Thymus (tissue), 11 donors: ENCODE measurements around the gene AQP5. TPM values are rescaled to one million over a fixed set of nuclear protein-coding genes. Genes with fewer than 3 reads are reported as not detected.
"Not testable (repeated sequence)": the region's sequence is repeated elsewhere in the genome, so short reads cannot be mapped to it uniquely, and the experiment has no call there.

Experiments
- DNase-seq, 9 donors: peaks; one replicate each; pipeline ENCODE4 v3.0.0-alpha.2; 2013; ENCODE audit warnings: low spot score in 9 of 9, low read depth in 6 of 9, missing footprints in 1 of 9
- H3K27ac ChIP-seq, 2 donors: one replicate each; pipeline ENCODE4 v1.5.1; 2013; ENCODE audit warnings: control low read depth in 1 of 2, low read depth in 1 of 2, low read length in 1 of 2, mild to moderate bottlenecking in 1 of 2, moderate library complexity in 1 of 2
- H3K27me3 ChIP-seq, 2 donors: one replicate each; pipeline ENCODE4 v1.5.1; 2013; ENCODE audit warnings: low read length in 1 of 2; ENCODE audit not compliant: control insufficient read depth in 2 of 2, insufficient read depth in 1 of 2
- H3K36me3 ChIP-seq, 2 donors: one replicate each; pipeline ENCODE4 v1.5.1; 2013; ENCODE audit warnings: low read length in 1 of 2, mild to moderate bottlenecking in 1 of 2, moderate library complexity in 1 of 2; ENCODE audit not compliant: control insufficient read depth in 2 of 2, insufficient read depth in 2 of 2
- H3K4me1 ChIP-seq, 2 donors: one replicate each; pipeline ENCODE4 v1.5.1; 2013; ENCODE audit warnings: low read length in 2 of 2; ENCODE audit not compliant: control insufficient read depth in 2 of 2, insufficient read depth in 2 of 2
- H3K4me3 ChIP-seq, 2 donors: one replicate each; pipeline ENCODE4 v1.5.1; 2013; ENCODE audit warnings: low read length in 2 of 2, control low read depth in 1 of 2, mild to moderate bottlenecking in 1 of 2
- H3K9me3 ChIP-seq, 2 donors: one replicate each; pipeline ENCODE4 v1.5.1; 2013; ENCODE audit warnings: low read length in 1 of 2, mild to moderate bottlenecking in 1 of 2; ENCODE audit not compliant: control insufficient read depth in 2 of 2, insufficient read depth in 1 of 2
- WGBS: extraction: QIAGEN DNeasy Blood & Tissue Kit; methylation state at CpG from one replicate; pipeline ENCODE4 v1.1.7; 2013; 5-methylcytosine and 5-hydroxymethylcytosine counted together
- polyA plus RNA-seq: library from polyadenylated mRNA; stranded (reverse); fragments of 200-250 nt; gene quantifications from one replicate; pipeline ENCODE4 v1.2.3, GENCODE V29; 2013
- total RNA-seq: library from RNA; stranded (reverse); fragments of 120-200 nt; gene quantifications from one replicate; pipeline ENCODE4 v1.2.4, GENCODE V29; 2013
- donor health status: healthy.

AQP5 gene
- total and polyA plus RNA-seq, 2 donors = 0.09 to 0.37 TPM

- H3K27ac ChIP-seq = no peak overlapping the region
- H3K27me3 ChIP-seq = no peaks in the 10 kb centered on the region
- WGBS = 98% methylated on average over 10 of the region's 10 CpGs
- H3K9me3 ChIP-seq = no peaks in the 10 kb centered on the region
- peaks cover 9 to 13% of the 10 kb centered on the region in 2 donors for H3K36me3 ChIP-seq
- no peak overlapping the region for H3K4me3 ChIP-seq
- no peak for DNase-seq
- no peaks in the 10 kb centered on the region for H3K4me1 ChIP-seq
Measured at GRCh38 chr12:49980501-49981349, 19.1 kb downstream of the AQP5 start.

- no peak overlapping the region for H3K4me3 ChIP-seq
- peaks cover 14 to 23% of the 10 kb centered on the region in 2 donors for H3K36me3 ChIP-seq
- H3K27ac ChIP-seq = no peak overlapping the region
- H3K27me3 ChIP-seq = no peaks in the 10 kb centered on the region
- 91% methylated on average over 7 of the region's 7 CpGs for WGBS
- H3K9me3 ChIP-seq = no peaks in the 10 kb centered on the region
- no peaks in the 10 kb centered on the region for H3K4me1 ChIP-seq
- no peak for DNase-seq
Measured at GRCh38 chr12:49982246-49983087, 20.8 kb downstream of the AQP5 start.

GRCh38 chr12:49983892-49984291, 22.2 kb downstream of the AQP5 start:
- DNase-seq = no peak
- Histone ChIP-seq H3K4me3 (no peak overlapping the region), H3K36me3 (peaks cover 27 to 37% of the 10 kb centered on the region in 2 donors)

GRCh38 chr12:49984476-49985359, 23.0 kb downstream of the AQP5 start:
- no peak for DNase-seq
- peaks cover 32 to 45% of the 10 kb centered on the region in 2 donors for H3K36me3 ChIP-seq
- no peak overlapping the region for H3K27ac ChIP-seq
- no peaks in the 10 kb centered on the region for H3K27me3 ChIP-seq
- 96% methylated on average over 9 of the region's 9 CpGs for WGBS
- H3K4me3 ChIP-seq = no peak overlapping the region
- H3K4me1 ChIP-seq = no peaks in the 10 kb centered on the region
- no peaks in the 10 kb centered on the region for H3K9me3 ChIP-seq

More at GRCh38 chr12:49983892-49984291, 22.2 kb downstream of the AQP5 start:
- H3K4me1 ChIP-seq = no peaks in the 10 kb centered on the region
- no peak overlapping the region for H3K27ac ChIP-seq
- no peaks in the 10 kb centered on the region for H3K9me3 ChIP-seq
- WGBS = 41% methylated on average over 8 of the region's 8 CpGs
- H3K27me3 ChIP-seq = no peaks in the 10 kb centered on the region

GRCh38 chr12:49985981-49986380, 24.3 kb downstream of the AQP5 start:
- no peak overlapping the region for H3K27ac ChIP-seq
- H3K27me3 ChIP-seq = no peaks in the 10 kb centered on the region
- no peaks in the 10 kb centered on the region for H3K4me1 ChIP-seq
- WGBS = 97% methylated on average over 5 of the region's 5 CpGs
- no peaks in the 10 kb centered on the region for H3K9me3 ChIP-seq
- H3K4me3 ChIP-seq = no peak overlapping the region
- peaks cover 32 to 58% of the 10 kb centered on the region in 2 donors for H3K36me3 ChIP-seq
- DNase-seq = no peak

- H3K36me3 ChIP-seq = peaks cover 34 to 60% of the 10 kb centered on the region in 2 donors
- H3K27ac ChIP-seq, H3K9me3 ChIP-seq, H3K27me3 ChIP-seq, H3K4me1 ChIP-seq, DNase-seq, H3K4me3 ChIP-seq: not testable (repeated sequence)
- 98% methylated on average over 3 of the region's 3 CpGs for WGBS
Measured at GRCh38 chr12:49986476-49986875, 24.8 kb downstream of the AQP5 start.

GRCh38 chr12:49987625-49988303, 26.1 kb downstream of the AQP5 start:
- WGBS = 97% methylated on average over 4 of the region's 4 CpGs
- H3K4me1 ChIP-seq = no peaks in the 10 kb centered on the region
- no peaks in the 10 kb centered on the region for H3K9me3 ChIP-seq
- H3K36me3 ChIP-seq = peaks cover 47 to 73% of the 10 kb centered on the region in 2 donors
- H3K4me3 ChIP-seq = no peak overlapping the region
- no peak overlapping the region for H3K27ac ChIP-seq
- no peaks in the 10 kb centered on the region for H3K27me3 ChIP-seq
- no peak for DNase-seq

GRCh38 chr12:49989400-49989799, 27.7 kb downstream of the AQP5 start:
- H3K36me3 ChIP-seq = peaks cover 58 to 83% of the 10 kb centered on the region in 2 donors
- not testable (repeated sequence) for H3K27ac ChIP-seq, H3K4me1 ChIP-seq, H3K9me3 ChIP-seq, DNase-seq, H3K4me3 ChIP-seq, H3K27me3 ChIP-seq
- WGBS = 98% methylated on average over 2 of the region's 2 CpGs
